ENCODE results near the gene ETV5.
A peak's percentile ranks its signal among the peaks of the same experiment; 100 is the strongest.

Gene ETV5

DNA sequence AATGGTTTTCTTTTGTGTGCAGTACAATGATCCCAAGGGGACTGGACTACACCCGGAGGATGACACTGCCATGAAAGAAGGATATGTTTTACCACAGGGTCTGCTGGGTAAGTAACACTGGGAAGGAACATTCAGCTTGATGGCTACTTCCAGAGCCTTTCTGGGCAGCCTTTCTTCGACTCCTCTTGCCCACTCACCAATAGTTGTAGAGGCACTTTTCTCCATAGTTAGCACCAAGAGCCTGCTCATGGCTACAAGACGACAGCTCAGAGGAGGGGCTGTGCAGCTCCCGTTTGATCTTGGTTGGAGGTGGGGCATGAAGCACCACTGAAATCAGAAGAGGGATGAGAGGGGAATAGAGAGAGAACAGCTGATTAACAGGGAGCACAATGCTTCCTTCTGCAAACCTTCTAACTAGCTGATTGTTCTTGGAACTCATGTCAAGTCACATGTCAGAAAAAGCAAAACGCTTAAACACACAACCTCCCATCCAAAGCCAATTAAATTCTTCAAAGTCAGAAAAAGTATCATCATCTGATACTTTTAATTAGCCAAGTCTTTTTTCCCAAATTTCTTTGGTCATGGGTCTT lies 27.9 kb downstream of the ETV5 start:
- H3K18ac ChIP-seq (ENCODE audit: low read depth in 1 of 2, low read length in 2 of 2) = no peak overlapping the region
- no peak overlapping the region for H3K23ac ChIP-seq (ENCODE audit: low read length in 2 of 2)
- peak overlapping the region in 1 of 2 experiments; percentile 42 for H2BK12ac ChIP-seq (ENCODE audit: low read length in 2 of 2)
- peak overlapping the region in 1 of 2 experiments; percentile 12 for H3K14ac ChIP-seq (ENCODE audit: low read length in 2 of 2)
- no peak overlapping the region for H3K27ac ChIP-seq (ENCODE audit: low read length, poor library complexity, severe bottlenecking)
- no peak overlapping the region for H3K9ac ChIP-seq (ENCODE audit: low read length)
- peaks cover 21 to 89% of the 10 kb centered on the region in 2 experiments for H3K36me3 ChIP-seq (ENCODE audit: control insufficient read depth in 1 of 2, insufficient read depth in 2 of 2, low read depth in 1 of 2, low read length in 2 of 2)
- H3K4ac ChIP-seq (ENCODE audit: low read depth in 1 of 2, low read length in 2 of 2) = no peak overlapping the region
- H3K27me3 ChIP-seq (ENCODE audit: control insufficient read depth in 1 of 2, insufficient read depth in 1 of 2, low read length in 2 of 2) = no peaks in the 10 kb centered on the region
- DNase-seq = no peak
- no peak overlapping the region for H2BK120ac ChIP-seq (ENCODE audit: low read depth, low read length)
- no peak overlapping the region for H3K4me2 ChIP-seq (ENCODE audit: low read length, poor library complexity, severe bottlenecking)
- H2AK5ac ChIP-seq (ENCODE audit: low read length, severe bottlenecking) = no peak overlapping the region
- WGBS = 79% methylated on average over 4 of the region's 5 CpGs
- H4K8ac ChIP-seq (ENCODE audit: low read length) = no peak overlapping the region
- no peak overlapping the region for H2BK5ac ChIP-seq (ENCODE audit: low read depth, low read length, poor library complexity, severe bottlenecking)
- H3K4me3 ChIP-seq (ENCODE audit: insufficient read depth in 1 of 2, low read depth in 1 of 2, low read length in 2 of 2) = no peak overlapping the region
- H3K4me1 ChIP-seq (ENCODE audit: control insufficient read depth, insufficient read depth, low read depth, low read length) = no peaks in the 10 kb centered on the region
- peaks cover 48% of the 10 kb centered on the region for H3K79me1 ChIP-seq (replicated peaks; ENCODE audit: low read length, poor library complexity, severe bottlenecking)
- peaks cover 6% of the 10 kb centered on the region for H3K9me3 ChIP-seq (ENCODE audit: control insufficient read depth, low read length)
- H2AFZ ChIP-seq (ENCODE audit: low read depth, low read length) = no peak overlapping the region
- no peak overlapping the region for H4K91ac ChIP-seq (ENCODE audit: low read length)
- H2BK15ac ChIP-seq (ENCODE audit: low read depth, poor library complexity, severe bottlenecking) = no peak overlapping the region

DNA sequence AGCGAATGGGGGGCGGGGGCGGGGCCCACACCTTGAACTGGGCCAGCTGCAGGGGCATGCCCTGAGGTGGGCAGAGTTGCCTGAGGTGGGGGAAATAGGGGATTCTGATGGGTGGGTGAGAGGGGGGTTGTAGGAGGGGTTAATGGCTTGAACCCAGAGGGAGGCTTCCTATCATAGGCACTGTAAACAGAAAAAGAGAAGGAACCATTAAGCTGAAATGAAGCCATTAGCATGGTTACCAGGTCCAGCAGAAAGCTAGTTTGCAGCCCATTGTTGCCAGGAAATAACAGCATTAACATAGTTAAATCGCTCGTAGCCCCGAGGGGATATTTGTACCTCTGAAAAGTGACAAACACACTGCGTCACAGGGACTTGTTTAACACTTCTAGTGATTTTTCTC lies 29.0 kb downstream of the ETV5 start:
- no peak overlapping the region for H3K18ac ChIP-seq (ENCODE audit: low read depth in 1 of 2, low read length in 2 of 2)

DNA sequence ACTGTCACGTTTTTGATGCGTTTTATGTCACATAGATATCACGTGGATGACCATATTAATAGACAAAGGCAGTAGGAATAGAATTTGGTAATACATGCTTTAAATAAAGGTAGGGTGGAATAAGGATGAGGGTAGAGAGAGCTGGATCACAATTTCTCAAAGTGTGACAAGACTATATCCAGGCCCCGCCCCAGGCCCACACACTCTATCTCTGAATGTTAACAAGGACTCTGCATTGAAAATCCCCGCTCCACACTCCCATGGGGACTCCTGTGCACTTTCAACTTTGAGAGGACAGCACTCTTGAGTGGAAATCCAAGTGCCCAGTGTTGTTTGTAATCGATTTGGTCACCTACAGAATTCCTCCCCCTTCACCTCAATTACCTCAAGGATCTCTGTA lies 31.4 kb downstream of the ETV5 start:
- Histone ChIP-seq H3K9me3 (ENCODE audit: control insufficient read depth, low read length) (peaks cover 19% of the 10 kb centered on the region), H2BK15ac (ENCODE audit: low read depth, poor library complexity, severe bottlenecking) (no peak overlapping the region), H3K18ac (ENCODE audit: low read depth in 1 of 2, low read length in 2 of 2) (no peak overlapping the region), H3K79me1 (replicated peaks; ENCODE audit: low read length, poor library complexity, severe bottlenecking) (peaks cover 41% of the 10 kb centered on the region), H3K4me3 (ENCODE audit: insufficient read depth in 1 of 2, low read depth in 1 of 2, low read length in 2 of 2) (no peak overlapping the region), H4K8ac (ENCODE audit: low read length) (no peak overlapping the region), H2AFZ (ENCODE audit: low read depth, low read length) (no peak overlapping the region), H4K91ac (ENCODE audit: low read length) (no peak overlapping the region), H3K4me2 (ENCODE audit: low read length, poor library complexity, severe bottlenecking) (no peak overlapping the region), H3K36me3 (ENCODE audit: control insufficient read depth in 1 of 2, insufficient read depth in 2 of 2, low read depth in 1 of 2, low read length in 2 of 2) (peaks cover 25 to 89% of the 10 kb centered on the region in 2 experiments), H3K27ac (ENCODE audit: low read length, poor library complexity, severe bottlenecking) (no peak overlapping the region), H3K4ac (ENCODE audit: low read depth in 1 of 2, low read length in 2 of 2) (no peak overlapping the region), H2BK5ac (ENCODE audit: low read depth, low read length, poor library complexity, severe bottlenecking) (no peak overlapping the region), H3K27me3 (ENCODE audit: control insufficient read depth in 1 of 2, insufficient read depth in 1 of 2, low read length in 2 of 2) (no peaks in the 10 kb centered on the region), H2BK120ac (ENCODE audit: low read depth, low read length) (no peak overlapping the region), H3K9ac (ENCODE audit: low read length) (no peak overlapping the region), H3K14ac (ENCODE audit: low read length in 2 of 2) (no peak overlapping the region), H3K4me1 (ENCODE audit: control insufficient read depth, insufficient read depth, low read depth, low read length) (no peaks in the 10 kb centered on the region), H2BK12ac (ENCODE audit: low read length in 2 of 2) (no peak overlapping the region), H2AK5ac (ENCODE audit: low read length, severe bottlenecking) (no peak overlapping the region), H3K23ac (ENCODE audit: low read length in 2 of 2) (no peak overlapping the region)
- WGBS = 98% methylated on average over 6 of the region's 6 CpGs
- no peak for DNase-seq

More for the DNA sequence above, 29.0 kb downstream of the ETV5 start:
- H2BK15ac ChIP-seq (ENCODE audit: low read depth, poor library complexity, severe bottlenecking) = peak overlapping the region; percentile 26
- no peak overlapping the region for H2BK120ac ChIP-seq (ENCODE audit: low read depth, low read length)
- H3K9me3 ChIP-seq (ENCODE audit: control insufficient read depth, low read length) = peaks cover 16% of the 10 kb centered on the region
- H3K4ac ChIP-seq (ENCODE audit: low read depth in 1 of 2, low read length in 2 of 2) = no peak overlapping the region
- no peak overlapping the region for H2AFZ ChIP-seq (ENCODE audit: low read depth, low read length)
- H3K79me1 ChIP-seq (replicated peaks; ENCODE audit: low read length, poor library complexity, severe bottlenecking) = peaks cover 45% of the 10 kb centered on the region
- no peak overlapping the region for H4K8ac ChIP-seq (ENCODE audit: low read length)
- peaks cover 21 to 93% of the 10 kb centered on the region in 2 experiments for H3K36me3 ChIP-seq (ENCODE audit: control insufficient read depth in 1 of 2, insufficient read depth in 2 of 2, low read depth in 1 of 2, low read length in 2 of 2)
- no peak overlapping the region for H3K9ac ChIP-seq (ENCODE audit: low read length)
- H2BK12ac ChIP-seq (ENCODE audit: low read length in 2 of 2) = no peak overlapping the region
- no peaks in the 10 kb centered on the region for H3K4me1 ChIP-seq (ENCODE audit: control insufficient read depth, insufficient read depth, low read depth, low read length)
- H3K4me2 ChIP-seq (ENCODE audit: low read length, poor library complexity, severe bottlenecking) = no peak overlapping the region
- no peak overlapping the region for H3K14ac ChIP-seq (ENCODE audit: low read length in 2 of 2)
- H2BK5ac ChIP-seq (ENCODE audit: low read depth, low read length, poor library complexity, severe bottlenecking) = no peak overlapping the region
- H3K27me3 ChIP-seq (ENCODE audit: control insufficient read depth in 1 of 2, insufficient read depth in 1 of 2, low read length in 2 of 2) = no peaks in the 10 kb centered on the region
- no peak for DNase-seq
- H4K91ac ChIP-seq (ENCODE audit: low read length) = no peak overlapping the region
- H3K23ac ChIP-seq (ENCODE audit: low read length in 2 of 2) = no peak overlapping the region
- no peak overlapping the region for H2AK5ac ChIP-seq (ENCODE audit: low read length, severe bottlenecking)
- no peak overlapping the region for H3K27ac ChIP-seq (ENCODE audit: low read length, poor library complexity, severe bottlenecking)
- WGBS = 91% methylated on average over 7 of the region's 7 CpGs
- no peak overlapping the region for H3K4me3 ChIP-seq (ENCODE audit: insufficient read depth in 1 of 2, low read depth in 1 of 2, low read length in 2 of 2)

DNA sequence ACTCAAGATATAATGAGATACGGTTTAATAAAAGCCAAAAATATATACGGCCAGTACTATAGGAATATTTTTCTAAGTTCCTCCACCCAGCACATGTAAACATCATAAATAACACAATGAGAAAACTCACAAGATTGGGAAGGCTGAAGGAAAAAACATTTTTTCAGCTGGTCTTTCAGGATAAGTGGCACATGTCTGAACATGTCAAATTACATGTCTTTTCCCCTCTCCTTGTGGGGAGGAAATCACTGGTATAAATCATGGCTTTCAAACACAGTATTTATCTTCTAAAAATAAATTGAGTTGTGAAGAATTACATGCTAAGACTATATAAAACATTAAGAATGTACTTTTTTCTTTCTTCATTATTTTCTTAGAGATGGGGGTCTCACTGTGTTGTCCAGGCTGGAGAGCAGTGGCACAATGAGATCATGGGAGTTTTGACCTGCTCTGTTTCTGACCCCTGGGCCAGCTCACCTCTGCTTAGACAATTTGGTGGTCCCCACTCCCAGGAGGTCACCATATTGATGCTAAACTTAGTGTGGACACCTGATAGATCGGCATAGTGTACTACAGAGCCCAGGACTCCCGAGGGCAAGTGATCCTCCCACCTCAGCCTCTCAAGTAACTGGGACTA lies 32.8 kb downstream of the ETV5 start:
- H2AFZ ChIP-seq (ENCODE audit: low read depth, low read length) = no peak overlapping the region
- H2AK5ac ChIP-seq (ENCODE audit: low read length, severe bottlenecking) = no peak overlapping the region
- peaks cover 35 to 91% of the 10 kb centered on the region in 2 experiments for H3K36me3 ChIP-seq (ENCODE audit: control insufficient read depth in 1 of 2, insufficient read depth in 2 of 2, low read depth in 1 of 2, low read length in 2 of 2)
- H4K8ac ChIP-seq (ENCODE audit: low read length) = peak overlapping the region; percentile 77
- peaks cover 42% of the 10 kb centered on the region for H3K79me1 ChIP-seq (replicated peaks; ENCODE audit: low read length, poor library complexity, severe bottlenecking)
- no peak overlapping the region for H3K4me2 ChIP-seq (ENCODE audit: low read length, poor library complexity, severe bottlenecking)
- WGBS = 100% methylated on average over 2 of the region's 4 CpGs
- H3K18ac ChIP-seq (ENCODE audit: low read depth in 1 of 2, low read length in 2 of 2) = no peak overlapping the region
- H3K4me1 ChIP-seq (ENCODE audit: control insufficient read depth, insufficient read depth, low read depth, low read length) = no peaks in the 10 kb centered on the region
- H3K9ac ChIP-seq (ENCODE audit: low read length) = no peak overlapping the region
- H2BK15ac ChIP-seq (ENCODE audit: low read depth, poor library complexity, severe bottlenecking) = no peak overlapping the region
- no peak overlapping the region for H3K27ac ChIP-seq (ENCODE audit: low read length, poor library complexity, severe bottlenecking)
- H3K9me3 ChIP-seq (ENCODE audit: control insufficient read depth, low read length) = peaks cover 19% of the 10 kb centered on the region
- H3K14ac ChIP-seq (ENCODE audit: low read length in 2 of 2) = no peak overlapping the region
- no peak overlapping the region for H3K4me3 ChIP-seq (ENCODE audit: insufficient read depth in 1 of 2, low read depth in 1 of 2, low read length in 2 of 2)
- H3K23ac ChIP-seq (ENCODE audit: low read length in 2 of 2) = no peak overlapping the region
- no peak overlapping the region for H2BK5ac ChIP-seq (ENCODE audit: low read depth, low read length, poor library complexity, severe bottlenecking)
- no peak for DNase-seq
- peak overlapping the region; percentile 39 for H4K91ac ChIP-seq (ENCODE audit: low read length)
- no peak overlapping the region for H2BK120ac ChIP-seq (ENCODE audit: low read depth, low read length)
- H3K27me3 ChIP-seq (ENCODE audit: control insufficient read depth in 1 of 2, insufficient read depth in 1 of 2, low read length in 2 of 2) = no peaks in the 10 kb centered on the region
- no peak overlapping the region for H2BK12ac ChIP-seq (ENCODE audit: low read length in 2 of 2)
- no peak overlapping the region for H3K4ac ChIP-seq (ENCODE audit: low read depth in 1 of 2, low read length in 2 of 2)
